Measurements from ENCODE around the gene TARS3. TPM values are rescaled to one million over a fixed set of nuclear protein-coding genes. Genes with fewer than 3 reads are reported as not detected.

The TARS3 gene
- total RNA-seq, 4 donors from 2014 or later = 22.8 to 58.6 (median 26.6) TPM

GRCh38 chr15:101625184-101625583 lies 99.1 kb downstream of the TARS3 start:
- no peak overlapping the region for H3K27ac ChIP-seq
- WGBS, 2 donors = 100% methylated on average over 1 of the region's 1 CpG
- intact Hi-C loops (cut with DNase I) = no loop called here
- H3K9me3 ChIP-seq = no peaks in the 10 kb centered on the region
- H3K27me3 ChIP-seq = no peaks in the 10 kb centered on the region
- H3K36me3 ChIP-seq = no peaks in the 10 kb centered on the region
- H3K4me3 ChIP-seq (replicated peaks in 1 of 3) = no peak overlapping the region
- H3K4me1 ChIP-seq = no peaks in the 10 kb centered on the region
- no peak for DNase-seq
- no peak for TF ChIP-seq POLR2A (IDR thresholded peaks at IDR 0.05)
- TF ChIP-seq CTCF (IDR thresholded peaks at IDR 0.05) = no peak

GRCh38 chr15:101623367-101624304 lies 100.6 kb downstream of the TARS3 start:
- H3K36me3 ChIP-seq = no peaks in the 10 kb centered on the region
- no peaks in the 10 kb centered on the region for H3K4me1 ChIP-seq
- no peak for DNase-seq
- intact Hi-C loops (cut with DNase I) = no loop called here
- no peak overlapping the region for H3K27ac ChIP-seq
- TF ChIP-seq POLR2A (IDR thresholded peaks at IDR 0.05) = no peak
- no peak for TF ChIP-seq CTCF (IDR thresholded peaks at IDR 0.05)
- H3K4me3 ChIP-seq (replicated peaks in 1 of 3) = no peak overlapping the region
- no peaks in the 10 kb centered on the region for H3K27me3 ChIP-seq
- WGBS, 2 donors = 95 to 99% methylated on average over 6 of the region's 6 CpGs
- no peaks in the 10 kb centered on the region for H3K9me3 ChIP-seq

GRCh38 chr15:101621961-101622360 lies 102.3 kb downstream of the TARS3 start:
- Histone ChIP-seq H3K27me3 (no peaks in the 10 kb centered on the region), H3K9me3 (no peaks in the 10 kb centered on the region), H3K36me3 (no peaks in the 10 kb centered on the region), H3K4me1 (no peaks in the 10 kb centered on the region), H3K4me3 (replicated peaks in 1 of 3) (no peak overlapping the region), H3K27ac (no peak overlapping the region)
- WGBS, 2 donors = 85% methylated on average over 3 of the region's 3 CpGs
- DNase-seq = no peak
- TF ChIP-seq POLR2A (IDR thresholded peaks at IDR 0.05) (no peak), CTCF (IDR thresholded peaks at IDR 0.05) (no peak)
- intact Hi-C loops (cut with DNase I) = no loop called here

- H3K27me3 ChIP-seq = no peaks in the 10 kb centered on the region
- H3K9me3 ChIP-seq = no peaks in the 10 kb centered on the region
- intact Hi-C loops (cut with DNase I) = no loop called here
- H3K4me1 ChIP-seq = peaks cover 8 to 10% of the 10 kb centered on the region in 2 donors
- TF ChIP-seq POLR2A (IDR thresholded peaks at IDR 0.05) = no peak
- TF ChIP-seq CTCF (IDR thresholded peaks at IDR 0.05) = no peak
- no peak overlapping the region for H3K27ac ChIP-seq
- no peaks in the 10 kb centered on the region for H3K36me3 ChIP-seq
- WGBS, 2 donors = 84 to 91% methylated on average over 10 of the region's 10 CpGs
- DNase-seq = no peak
- no peak overlapping the region for H3K4me3 ChIP-seq (replicated peaks in 1 of 3)
Measured at GRCh38 chr15:101620671-101621070, 103.6 kb downstream of the TARS3 start.

GRCh38 chr15:101619615-101619865 lies 104.7 kb downstream of the TARS3 start:
- Histone ChIP-seq H3K9me3 (no peaks in the 10 kb centered on the region), H3K27me3 (no peaks in the 10 kb centered on the region), H3K27ac (no peak overlapping the region), H3K4me1 (peaks cover 8 to 10% of the 10 kb centered on the region in 2 donors), H3K36me3 (no peaks in the 10 kb centered on the region), H3K4me3 (replicated peaks in 1 of 3) (no peak overlapping the region)
- TF ChIP-seq CTCF (IDR thresholded peaks at IDR 0.05) (no peak), POLR2A (IDR thresholded peaks at IDR 0.05) (no peak)
- intact Hi-C loops (cut with DNase I) = no loop called here
- WGBS, 2 donors = 94 to 98% methylated on average over 6 of the region's 6 CpGs
- no peak for DNase-seq

All from thyroid gland (tissue), 4 donors.